Cardiac muscle cell (in vitro differentiated cells and primary cell): ENCODE data around the gene RPS18. TPM values are rescaled to one million over a fixed set of nuclear protein-coding genes. Genes with fewer than 3 reads are reported as not detected.
"Not testable (repeated sequence)": the region's sequence is repeated elsewhere in the genome, so short reads cannot be mapped to it uniquely, and the experiment has no call there.

ENCODE experiments used
- DNase-seq, 2 donors: peaks; one replicate each; pipeline versions ENCODE4 v3.0.0 to v3.0.0-alpha.2; 2010 to 2017; ENCODE audit warnings: low read depth in 1 of 2, low spot score in 1 of 2
- H3K27ac ChIP-seq: fragments of 200-600 bp; sonication (generic); 2 replicates; pipeline ENCODE4 v1.5.1; 2016
- H3K27me3 ChIP-seq: fragments of 200-600 bp; sonication (generic); 2 replicates; pipeline ENCODE4 v1.6.0; 2016; ENCODE audit warnings: control low read depth
- H3K36me3 ChIP-seq: fragments of 200-600 bp; sonication (generic); 2 replicates; pipeline ENCODE4 v1.5.1; 2016; ENCODE audit warnings: control low read depth
- H3K4me1 ChIP-seq: fragments of 200-600 bp; sonication (generic); 2 replicates; pipeline ENCODE4 v1.8.1; 2017; ENCODE audit warnings: low read depth, mild to moderate bottlenecking, mixed run types
- H3K4me3 ChIP-seq: fragments of 200-600 bp; sonication (generic); 2 replicates; pipeline ENCODE4 v1.5.1; 2016; ENCODE audit warnings: mild to moderate bottlenecking
- H3K9me3 ChIP-seq: fragments of 200-600 bp; sonication (generic); 2 replicates; pipeline ENCODE4 v1.5.1; 2017; ENCODE audit warnings: low read depth, mild to moderate bottlenecking, control low read depth
- CTCF ChIP-seq: IDR thresholded peaks from 2 replicates; pipeline ENCODE4 v1.5.1; 2012; ENCODE audit warnings: low read depth, mild to moderate bottlenecking, low read length
- polyA plus RNA-seq: library from polyadenylated mRNA; unstranded; fragments of >200 nt; fragmentation: Nextera tagmentation; extraction: Ambion mirVana; gene quantifications from 2 replicates; pipeline ENCODE4 v1.2.1, GENCODE V29; 2016
- total RNA-seq: library from RNA; depleted of rRNA; stranded (reverse); fragments of >200 nt; gene quantifications from 2 replicates; pipeline ENCODE4 v1.2.3, GENCODE V29; 2016

Gene RPS18
- total and polyA plus RNA-seq, 2 experiments from 2014 or later: 1,298 to 2,022 TPM

DNA sequence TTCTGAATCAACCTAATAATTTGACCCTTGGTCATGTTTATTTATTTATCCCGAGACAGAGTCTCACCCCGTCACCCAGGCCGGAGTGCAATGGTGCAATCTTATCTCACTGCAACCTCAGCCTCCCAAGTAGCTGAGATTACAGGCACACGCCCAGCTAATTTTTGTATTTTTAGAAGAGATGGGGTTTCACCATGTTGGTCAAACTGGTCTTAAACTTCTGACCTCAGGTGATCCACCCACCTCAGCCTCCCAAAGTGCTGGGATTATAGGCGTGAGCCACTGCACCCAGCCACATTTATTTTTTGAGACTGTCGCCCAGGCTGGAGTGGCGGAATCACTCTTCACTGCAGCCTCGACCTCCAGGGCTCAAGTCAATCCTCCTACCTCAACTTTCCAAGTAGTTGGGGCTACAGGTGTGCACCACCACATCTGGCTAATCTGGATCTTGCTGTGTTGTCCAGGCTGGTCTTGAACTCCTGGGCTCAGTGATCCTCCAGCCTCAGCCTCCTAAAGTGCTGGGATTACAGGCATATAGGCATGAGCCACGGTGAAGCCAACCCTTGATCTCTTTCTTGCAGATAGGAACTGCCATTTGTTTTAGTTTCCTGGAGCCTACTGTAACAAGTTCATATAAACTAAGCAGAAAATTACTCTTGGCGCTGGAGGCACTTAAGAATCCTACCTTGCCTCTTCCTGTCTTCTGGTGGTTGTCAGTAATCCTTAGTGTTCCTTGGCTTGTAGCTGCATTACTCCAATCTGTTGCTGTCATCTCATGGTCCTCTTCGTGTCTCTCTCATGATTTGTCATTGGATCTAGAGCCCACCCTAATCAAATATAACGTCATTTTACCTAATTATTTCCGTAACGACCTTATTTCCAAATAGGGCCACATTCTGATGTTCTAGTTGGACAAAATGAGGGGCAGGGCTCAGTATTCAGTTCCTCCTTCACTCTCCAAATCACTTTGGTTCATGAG is 2.3 kb downstream of the RPS18 start:
- no peak for TF ChIP-seq CTCF
- H3K4me3 ChIP-seq: no peak overlapping the region
- DNase-seq: no peak
- peaks cover 27% of the 10 kb centered on the region for H3K36me3 ChIP-seq
- H3K27me3 ChIP-seq: no peaks in the 10 kb centered on the region
- peaks cover 10% of the 10 kb centered on the region for H3K4me1 ChIP-seq
- H3K27ac ChIP-seq: peak overlapping the region; percentile 8
- H3K9me3 ChIP-seq: no peaks in the 10 kb centered on the region

DNA sequence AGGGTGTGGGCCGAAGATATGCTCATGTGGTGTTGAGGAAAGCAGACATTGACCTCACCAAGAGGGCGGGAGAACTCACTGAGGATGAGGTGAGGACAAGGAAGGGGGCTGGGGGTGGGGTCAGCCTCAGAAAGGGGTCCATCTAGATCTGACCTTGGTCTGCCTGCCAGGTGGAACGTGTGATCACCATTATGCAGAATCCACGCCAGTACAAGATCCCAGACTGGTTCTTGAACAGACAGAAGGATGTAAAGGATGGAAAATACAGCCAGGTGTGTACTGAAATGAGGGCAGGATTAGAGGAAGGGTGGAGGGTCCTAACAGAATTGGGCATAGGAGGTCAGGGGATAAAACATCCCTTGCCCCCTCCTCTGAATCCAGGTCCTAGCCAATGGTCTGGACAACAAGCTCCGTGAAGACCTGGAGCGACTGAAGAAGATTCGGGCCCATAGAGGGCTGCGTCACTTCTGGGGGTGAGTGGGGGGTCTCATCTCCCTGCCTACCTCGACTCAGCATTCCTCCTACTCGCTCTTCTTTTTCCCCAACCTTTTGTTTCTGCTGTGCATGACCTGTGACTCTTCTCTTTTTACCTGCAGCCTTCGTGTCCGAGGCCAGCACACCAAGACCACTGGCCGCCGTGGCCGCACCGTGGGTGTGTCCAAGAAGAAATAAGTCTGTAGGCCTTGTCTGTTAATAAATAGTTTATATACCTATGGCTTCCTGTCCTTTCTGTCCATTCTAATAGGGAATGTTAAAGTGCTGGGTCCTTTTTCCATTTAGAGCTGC is 4.1 kb downstream of the RPS18 start:
- H3K4me3 ChIP-seq, H3K27me3 ChIP-seq, H3K4me1 ChIP-seq, H3K27ac ChIP-seq, DNase-seq, H3K9me3 ChIP-seq: not testable (repeated sequence)
- peaks cover 27% of the 10 kb centered on the region for H3K36me3 ChIP-seq

DNA sequence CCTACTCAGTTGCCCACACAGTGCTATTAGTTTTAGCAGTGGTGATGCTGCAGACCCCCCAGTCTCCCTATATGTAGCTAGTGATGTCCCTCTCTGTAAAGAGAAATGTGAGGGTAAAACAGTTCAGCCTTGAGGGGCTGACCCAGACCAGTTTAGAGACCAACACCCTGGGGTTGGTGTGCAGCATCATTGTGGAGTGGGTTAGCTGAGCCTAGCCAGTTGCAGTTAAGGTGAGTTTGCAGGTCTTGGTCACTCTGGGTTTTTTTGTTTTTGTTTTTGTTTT is 4.6 kb downstream of the RPS18 start:
- no peak for TF ChIP-seq CTCF
- peaks cover 10% of the 10 kb centered on the region for H3K4me1 ChIP-seq
- peak overlapping the region; percentile 51 for H3K4me3 ChIP-seq
- H3K27ac ChIP-seq: peak overlapping the region; percentile 42
- DNase-seq: no peak
- H3K36me3 ChIP-seq: peaks cover 27% of the 10 kb centered on the region
- H3K27me3 ChIP-seq: no peaks in the 10 kb centered on the region
- H3K9me3 ChIP-seq: no peaks in the 10 kb centered on the region

DNA sequence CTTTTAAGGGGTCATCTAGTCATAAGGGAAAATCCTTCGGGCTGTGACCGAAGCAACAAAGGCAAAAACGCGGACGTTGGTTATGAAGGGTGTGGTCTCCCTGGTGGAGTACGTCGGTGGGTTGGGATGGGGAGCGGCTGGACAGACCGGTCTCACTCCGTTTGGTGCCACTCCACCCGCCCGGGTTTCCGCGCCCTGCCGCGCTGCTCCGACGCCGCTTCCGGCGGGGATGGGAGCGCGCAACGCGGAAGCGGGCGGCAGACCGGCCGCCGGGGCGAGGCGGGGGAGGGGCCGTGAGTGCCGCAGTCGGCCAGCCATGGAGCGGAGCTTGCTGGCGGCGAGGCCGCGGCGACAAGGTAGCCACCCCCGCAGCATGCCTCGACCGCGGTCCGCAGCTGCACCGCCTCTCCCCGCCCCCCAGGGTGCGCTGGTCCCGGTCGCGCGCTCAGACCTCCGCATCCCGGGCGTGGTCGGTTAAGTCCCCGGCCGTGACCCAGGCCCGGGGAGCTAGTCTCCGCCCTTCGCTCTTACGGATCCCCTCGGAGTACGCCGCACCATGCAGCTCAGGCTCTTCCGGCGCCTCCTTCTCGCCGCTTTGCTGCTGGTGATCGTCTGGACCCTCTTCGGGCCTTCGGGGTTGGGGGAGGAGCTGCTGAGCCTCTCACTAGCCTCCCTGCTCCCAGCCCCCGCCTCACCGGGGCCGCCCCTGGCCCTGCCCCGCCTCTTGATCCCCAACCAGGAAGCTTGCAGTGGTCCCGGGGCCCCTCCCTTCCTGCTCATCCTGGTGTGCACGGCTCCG is 5.2 kb downstream of the RPS18 start, which contains the start of gene B3GALT4:
TSS of gene B3GALT4 (plus strand) at position 260 of the 799 bp plus-strand sequence. CDS start at position 557, 297 bp downstream.
- Histone ChIP-seq H3K9me3 (no peaks in the 10 kb centered on the region), H3K4me3 (peak within 1 kb of the TSS; percentile 51), H3K27me3 (no peaks in the 10 kb centered on the region), H3K27ac (peak within 1 kb of the TSS; percentile 42), H3K4me1 (peaks cover 10% of the 10 kb centered on the region), H3K36me3 (peaks cover 27% of the 10 kb centered on the region)
- peak; percentile 43 for TF ChIP-seq CTCF
- DNase-seq: peak; percentile 79 to 83

- Histone ChIP-seq H3K36me3 (peaks cover 27% of the 10 kb centered on the region), H3K4me1 (peaks cover 7% of the 10 kb centered on the region), H3K9me3 (no peaks in the 10 kb centered on the region), H3K27me3 (no peaks in the 10 kb centered on the region), H3K27ac (peak overlapping the region; percentile 42), H3K4me3 (peak overlapping the region; percentile 51)
- TF ChIP-seq CTCF: no peak
- no peak for DNase-seq
These were observed 6.0 kb downstream of the RPS18 start for GRCh38 chr6:33277663-33278391.
